Measurements from ENCODE around the gene MRPS27.

DNA sequence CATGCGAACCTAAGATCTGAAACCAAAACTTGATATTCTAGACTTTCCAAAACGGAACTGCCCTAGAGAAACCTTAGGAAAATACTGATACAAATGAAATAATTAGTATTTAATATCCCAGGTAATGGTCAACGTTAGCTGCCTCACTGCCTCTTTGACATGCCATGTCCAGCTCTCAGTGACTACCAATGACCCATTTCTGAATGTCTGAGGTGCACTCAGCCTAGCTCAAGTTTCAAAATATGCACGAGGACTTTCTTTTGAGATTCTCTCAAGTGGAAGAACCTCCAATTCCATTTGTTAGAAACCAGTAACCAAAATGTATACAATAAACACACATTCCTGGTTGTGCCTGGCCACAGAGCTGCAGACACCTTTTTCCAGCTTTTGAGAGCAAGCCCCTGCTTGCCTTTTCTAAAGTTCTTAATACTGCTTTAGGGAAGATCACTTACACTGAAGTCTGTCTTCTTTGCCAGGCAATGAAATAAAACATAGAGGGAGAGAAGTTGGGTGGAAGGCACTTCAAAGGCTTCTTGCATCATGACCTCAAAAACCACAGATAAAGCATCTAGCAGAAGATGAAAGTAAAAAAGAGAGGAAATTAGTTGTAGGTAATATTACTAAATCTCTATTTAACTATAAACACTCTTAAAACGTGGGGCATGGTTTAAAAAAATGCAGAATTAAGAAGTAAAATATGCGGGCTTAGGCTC lies 87.9 kb downstream of the MRPS27 start:
- TF ChIP-seq, protein P1, sequence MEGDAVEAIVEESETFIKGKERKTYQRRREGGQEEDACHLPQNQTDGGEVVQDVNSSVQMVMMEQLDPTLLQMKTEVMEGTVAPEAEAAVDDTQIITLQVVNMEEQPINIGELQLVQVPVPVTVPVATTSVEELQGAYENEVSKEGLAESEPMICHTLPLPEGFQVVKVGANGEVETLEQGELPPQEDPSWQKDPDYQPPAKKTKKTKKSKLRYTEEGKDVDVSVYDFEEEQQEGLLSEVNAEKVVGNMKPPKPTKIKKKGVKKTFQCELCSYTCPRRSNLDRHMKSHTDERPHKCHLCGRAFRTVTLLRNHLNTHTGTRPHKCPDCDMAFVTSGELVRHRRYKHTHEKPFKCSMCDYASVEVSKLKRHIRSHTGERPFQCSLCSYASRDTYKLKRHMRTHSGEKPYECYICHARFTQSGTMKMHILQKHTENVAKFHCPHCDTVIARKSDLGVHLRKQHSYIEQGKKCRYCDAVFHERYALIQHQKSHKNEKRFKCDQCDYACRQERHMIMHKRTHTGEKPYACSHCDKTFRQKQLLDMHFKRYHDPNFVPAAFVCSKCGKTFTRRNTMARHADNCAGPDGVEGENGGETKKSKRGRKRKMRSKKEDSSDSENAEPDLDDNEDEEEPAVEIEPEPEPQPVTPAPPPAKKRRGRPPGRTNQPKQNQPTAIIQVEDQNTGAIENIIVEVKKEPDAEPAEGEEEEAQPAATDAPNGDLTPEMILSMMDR (IDR thresholded peaks at IDR 0.05) = no peak
- TF ChIP-seq POLR2A (IDR thresholded peaks at IDR 0.05; ENCODE audit: low read length) = no peak
- TF ChIP-seq, protein P2, sequence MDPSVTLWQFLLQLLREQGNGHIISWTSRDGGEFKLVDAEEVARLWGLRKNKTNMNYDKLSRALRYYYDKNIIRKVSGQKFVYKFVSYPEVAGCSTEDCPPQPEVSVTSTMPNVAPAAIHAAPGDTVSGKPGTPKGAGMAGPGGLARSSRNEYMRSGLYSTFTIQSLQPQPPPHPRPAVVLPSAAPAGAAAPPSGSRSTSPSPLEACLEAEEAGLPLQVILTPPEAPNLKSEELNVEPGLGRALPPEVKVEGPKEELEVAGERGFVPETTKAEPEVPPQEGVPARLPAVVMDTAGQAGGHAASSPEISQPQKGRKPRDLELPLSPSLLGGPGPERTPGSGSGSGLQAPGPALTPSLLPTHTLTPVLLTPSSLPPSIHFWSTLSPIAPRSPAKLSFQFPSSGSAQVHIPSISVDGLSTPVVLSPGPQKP (IDR thresholded peaks at IDR 0.05; ENCODE audit: low read depth, low read length) = no peak
- no peak for TF ChIP-seq KDM1A (IDR thresholded peaks at IDR 0.05; ENCODE audit: low read depth)
- TF ChIP-seq CHD2 (IDR thresholded peaks at IDR 0.05; ENCODE audit: low read length, partially characterized antibody) = no peak
- TF ChIP-seq, protein P3, sequence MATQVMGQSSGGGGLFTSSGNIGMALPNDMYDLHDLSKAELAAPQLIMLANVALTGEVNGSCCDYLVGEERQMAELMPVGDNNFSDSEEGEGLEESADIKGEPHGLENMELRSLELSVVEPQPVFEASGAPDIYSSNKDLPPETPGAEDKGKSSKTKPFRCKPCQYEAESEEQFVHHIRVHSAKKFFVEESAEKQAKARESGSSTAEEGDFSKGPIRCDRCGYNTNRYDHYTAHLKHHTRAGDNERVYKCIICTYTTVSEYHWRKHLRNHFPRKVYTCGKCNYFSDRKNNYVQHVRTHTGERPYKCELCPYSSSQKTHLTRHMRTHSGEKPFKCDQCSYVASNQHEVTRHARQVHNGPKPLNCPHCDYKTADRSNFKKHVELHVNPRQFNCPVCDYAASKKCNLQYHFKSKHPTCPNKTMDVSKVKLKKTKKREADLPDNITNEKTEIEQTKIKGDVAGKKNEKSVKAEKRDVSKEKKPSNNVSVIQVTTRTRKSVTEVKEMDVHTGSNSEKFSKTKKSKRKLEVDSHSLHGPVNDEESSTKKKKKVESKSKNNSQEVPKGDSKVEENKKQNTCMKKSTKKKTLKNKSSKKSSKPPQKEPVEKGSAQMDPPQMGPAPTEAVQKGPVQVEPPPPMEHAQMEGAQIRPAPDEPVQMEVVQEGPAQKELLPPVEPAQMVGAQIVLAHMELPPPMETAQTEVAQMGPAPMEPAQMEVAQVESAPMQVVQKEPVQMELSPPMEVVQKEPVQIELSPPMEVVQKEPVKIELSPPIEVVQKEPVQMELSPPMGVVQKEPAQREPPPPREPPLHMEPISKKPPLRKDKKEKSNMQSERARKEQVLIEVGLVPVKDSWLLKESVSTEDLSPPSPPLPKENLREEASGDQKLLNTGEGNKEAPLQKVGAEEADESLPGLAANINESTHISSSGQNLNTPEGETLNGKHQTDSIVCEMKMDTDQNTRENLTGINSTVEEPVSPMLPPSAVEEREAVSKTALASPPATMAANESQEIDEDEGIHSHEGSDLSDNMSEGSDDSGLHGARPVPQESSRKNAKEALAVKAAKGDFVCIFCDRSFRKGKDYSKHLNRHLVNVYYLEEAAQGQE (IDR thresholded peaks at IDR 0.05) = no peak
- no peak for TF ChIP-seq EP300 (IDR thresholded peaks at IDR 0.05)
- TF ChIP-seq RFX5 (IDR thresholded peaks at IDR 0.05) = no peak
- TF ChIP-seq RAD21 (conservative IDR thresholded peaks at IDR 0.05 in 1 of 2, IDR thresholded peaks at IDR 0.05 in 1 of 2) = no peak
- no peak for TF ChIP-seq FOXS1 (CRISPR knock-in tag; IDR thresholded peaks at IDR 0.05)
- no peak for TF ChIP-seq CBX8 (IDR thresholded peaks at IDR 0.05)
- TF ChIP-seq MAZ (IDR thresholded peaks at IDR 0.05; ENCODE audit: borderline replicate concordance, low read depth, low read length) = no peak
